ENCODE data around the gene SEPTIN12.
"Not testable (repeated sequence)": the region's sequence is repeated elsewhere in the genome, so short reads cannot be mapped to it uniquely, and the experiment has no call there.

The SEPTIN12 gene

GRCh38 chr16:4750896-4751295, 37.2 kb downstream of the SEPTIN12 start:
- DNase-seq = no peak

GRCh38 chr16:4749700-4750257, 38.4 kb downstream of the SEPTIN12 start:
- no peak for DNase-seq

- DNase-seq = no peak
Observed at GRCh38 chr16:4748682-4749411, 39.3 kb downstream of the SEPTIN12 start.

GRCh38 chr16:4747906-4748681, 40.1 kb downstream of the SEPTIN12 start:
- no peak for DNase-seq

GRCh38 chr16:4746991-4747574, 41.1 kb downstream of the SEPTIN12 start:
- no peak for DNase-seq

GRCh38 chr16:4746215-4746614, 41.9 kb downstream of the SEPTIN12 start:
- no peak for DNase-seq

GRCh38 chr16:4745274-4745569, 42.9 kb downstream of the SEPTIN12 start:
- DNase-seq = no peak

- no peak for DNase-seq
Observed at GRCh38 chr16:4744555-4745273, 43.4 kb downstream of the SEPTIN12 start.

- DNase-seq = no peak
Observed at GRCh38 chr16:4743226-4743878, 44.8 kb downstream of the SEPTIN12 start.

- DNase-seq = not testable (repeated sequence)
Observed at GRCh38 chr16:4738370-4738769, 49.8 kb downstream of the SEPTIN12 start.

- no peak for DNase-seq
Observed at GRCh38 chr16:4737545-4737944, 50.6 kb downstream of the SEPTIN12 start.

GRCh38 chr16:4736546-4736945, 51.6 kb downstream of the SEPTIN12 start:
- no peak for DNase-seq

- no peak for DNase-seq
Observed at GRCh38 chr16:4734730-4735535, 53.2 kb downstream of the SEPTIN12 start.

GRCh38 chr16:4734063-4734729, 53.9 kb downstream of the SEPTIN12 start, which contains the start of the genes ANKS3 and DNAAF8:
TSS of gene ANKS3 (minus strand) at chr16:4734271. CDS start at chr16:4730149, 4,122 bp downstream.
TSS of gene DNAAF8 (plus strand) at chr16:4734537. CDS start at chr16:4736515, 1,978 bp downstream.
- peak; percentile 87 for DNase-seq

GRCh38 chr16:4733747-4734062, 54.4 kb downstream of the SEPTIN12 start:
- DNase-seq = no peak

GRCh38 chr16:4733211-4733742, 54.9 kb downstream of the SEPTIN12 start:
- no peak for DNase-seq

GRCh38 chr16:4729876-4730275, 58.3 kb downstream of the SEPTIN12 start:
- no peak for DNase-seq

GRCh38 chr16:4728676-4729075, 59.5 kb downstream of the SEPTIN12 start:
- DNase-seq = no peak

All from NCI-H2107 (cell line).